GM23338 (cell line): ENCODE results near the gene KNTC1.

Source experiments
- POLR2AphosphoS5 ChIP-seq: IDR thresholded peaks from 2 replicates; pipeline ENCODE4 v1.6.1; 2016; ENCODE audit warnings: antibody characterized with exemption, low read depth
- TF ChIP-seq, protein P1 (sequence below), 2 experiments: fragments of 200-600 bp in 1 of 2; sonication (generic) in 1 of 2; conservative IDR thresholded peaks; 2 replicates each; pipeline versions ENCODE4 v1.5.1 to v1.6.1; 2016 to 2017; ENCODE audit warnings: antibody characterized with exemption in 2 of 2, low read depth in 2 of 2, mild to moderate bottlenecking in 2 of 2, moderate library complexity in 1 of 2

DNA sequence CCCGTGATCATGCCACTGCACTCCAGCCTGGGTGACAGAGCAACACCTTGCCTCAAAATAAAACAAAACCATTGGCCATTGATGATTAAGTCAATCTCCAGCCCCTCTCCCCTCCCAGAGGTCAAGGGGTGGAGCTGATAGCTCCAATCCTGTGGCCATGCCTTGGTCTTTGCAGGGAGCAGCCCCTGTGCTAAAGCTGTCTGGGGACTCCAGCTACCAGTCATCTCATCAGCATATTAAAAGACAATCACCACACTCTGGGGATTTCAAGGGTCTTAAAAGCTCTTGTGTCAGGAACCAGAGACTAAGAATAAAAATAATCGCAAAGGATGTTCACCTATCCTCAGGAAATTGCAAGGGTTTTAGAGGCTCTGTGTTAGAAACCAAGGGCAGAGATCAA lies 145.5 kb downstream of the KNTC1 start:
- TF ChIP-seq, protein P1, sequence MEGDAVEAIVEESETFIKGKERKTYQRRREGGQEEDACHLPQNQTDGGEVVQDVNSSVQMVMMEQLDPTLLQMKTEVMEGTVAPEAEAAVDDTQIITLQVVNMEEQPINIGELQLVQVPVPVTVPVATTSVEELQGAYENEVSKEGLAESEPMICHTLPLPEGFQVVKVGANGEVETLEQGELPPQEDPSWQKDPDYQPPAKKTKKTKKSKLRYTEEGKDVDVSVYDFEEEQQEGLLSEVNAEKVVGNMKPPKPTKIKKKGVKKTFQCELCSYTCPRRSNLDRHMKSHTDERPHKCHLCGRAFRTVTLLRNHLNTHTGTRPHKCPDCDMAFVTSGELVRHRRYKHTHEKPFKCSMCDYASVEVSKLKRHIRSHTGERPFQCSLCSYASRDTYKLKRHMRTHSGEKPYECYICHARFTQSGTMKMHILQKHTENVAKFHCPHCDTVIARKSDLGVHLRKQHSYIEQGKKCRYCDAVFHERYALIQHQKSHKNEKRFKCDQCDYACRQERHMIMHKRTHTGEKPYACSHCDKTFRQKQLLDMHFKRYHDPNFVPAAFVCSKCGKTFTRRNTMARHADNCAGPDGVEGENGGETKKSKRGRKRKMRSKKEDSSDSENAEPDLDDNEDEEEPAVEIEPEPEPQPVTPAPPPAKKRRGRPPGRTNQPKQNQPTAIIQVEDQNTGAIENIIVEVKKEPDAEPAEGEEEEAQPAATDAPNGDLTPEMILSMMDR (conservative IDR thresholded peaks at IDR 0.05; ENCODE audit: low read depth in 2 of 2), result no peak
- no peak for TF ChIP-seq POLR2AphosphoS5
